ENCODE measurements around the gene SMOC2.

The SMOC2 gene

GRCh38 chr6:168616816-168617765 is 176.1 kb downstream of the SMOC2 start:
- TF ChIP-seq CTCF (IDR thresholded peaks at IDR 0.05; ENCODE audit: borderline replicate concordance, control extremely low read depth, extremely low read depth, insufficient read depth, missing control alignments) = no peak
- no peak for DNase-seq (ENCODE audit: low spot score)
- in situ Hi-C loops (cut with MboI; ENCODE audit: low sequenced_read_pairs, unreplicated experiment) = no loop called here

DNA sequence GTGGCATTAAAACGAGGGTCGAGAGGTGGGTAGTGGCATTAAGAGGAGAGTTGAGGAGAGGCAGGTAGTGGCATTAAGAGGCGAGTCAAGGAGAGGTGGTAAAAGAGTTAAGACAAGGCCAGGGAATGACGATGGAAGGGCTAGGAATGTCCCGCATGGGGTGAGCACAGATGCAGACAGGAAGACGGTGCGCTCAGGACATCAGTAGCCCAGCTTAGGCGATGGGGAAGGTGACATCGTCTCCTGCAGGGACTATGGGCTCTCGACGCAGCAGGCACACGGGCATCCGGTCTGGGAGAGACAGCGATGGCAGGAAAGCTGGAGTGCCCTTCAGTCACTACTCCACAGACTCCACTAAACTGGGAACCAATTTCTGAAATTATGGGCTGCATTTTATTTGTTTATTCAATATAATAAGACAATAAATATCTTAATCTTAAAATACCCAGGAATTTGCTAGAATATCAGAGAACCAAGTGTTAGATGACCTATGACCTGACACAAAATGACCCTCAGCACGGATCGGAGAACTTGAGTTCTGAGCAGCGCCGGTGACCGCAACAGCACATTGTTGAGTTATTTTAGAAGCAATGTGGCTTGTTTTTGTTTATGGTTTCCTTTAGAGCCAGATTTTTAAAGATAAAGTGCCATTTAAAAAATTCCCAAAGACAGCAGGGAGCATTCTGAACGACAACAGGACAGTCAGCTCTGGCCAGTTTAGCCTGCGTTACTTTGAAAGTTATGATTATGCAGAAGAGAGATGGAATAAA is 177.7 kb downstream of the SMOC2 start:
- DNase-seq (ENCODE audit: low spot score) = no peak
- no peak for TF ChIP-seq CTCF (IDR thresholded peaks at IDR 0.05; ENCODE audit: borderline replicate concordance, control extremely low read depth, extremely low read depth, insufficient read depth, missing control alignments)
- in situ Hi-C loops (cut with MboI; ENCODE audit: low sequenced_read_pairs, unreplicated experiment) = no loop called here

GRCh38 chr6:168619560-168620314 is 178.8 kb downstream of the SMOC2 start:
- no peak for DNase-seq (ENCODE audit: low spot score)
- TF ChIP-seq CTCF (IDR thresholded peaks at IDR 0.05; ENCODE audit: borderline replicate concordance, control extremely low read depth, extremely low read depth, insufficient read depth, missing control alignments) = no peak
- in situ Hi-C loops (cut with MboI; ENCODE audit: low sequenced_read_pairs, unreplicated experiment) = no loop called here

GRCh38 chr6:168620578-168620977 is 179.6 kb downstream of the SMOC2 start:
- in situ Hi-C loops (cut with MboI; ENCODE audit: low sequenced_read_pairs, unreplicated experiment) = no loop called here
- TF ChIP-seq CTCF (IDR thresholded peaks at IDR 0.05; ENCODE audit: borderline replicate concordance, control extremely low read depth, extremely low read depth, insufficient read depth, missing control alignments) = no peak
- DNase-seq (ENCODE audit: low spot score) = no peak

DNA sequence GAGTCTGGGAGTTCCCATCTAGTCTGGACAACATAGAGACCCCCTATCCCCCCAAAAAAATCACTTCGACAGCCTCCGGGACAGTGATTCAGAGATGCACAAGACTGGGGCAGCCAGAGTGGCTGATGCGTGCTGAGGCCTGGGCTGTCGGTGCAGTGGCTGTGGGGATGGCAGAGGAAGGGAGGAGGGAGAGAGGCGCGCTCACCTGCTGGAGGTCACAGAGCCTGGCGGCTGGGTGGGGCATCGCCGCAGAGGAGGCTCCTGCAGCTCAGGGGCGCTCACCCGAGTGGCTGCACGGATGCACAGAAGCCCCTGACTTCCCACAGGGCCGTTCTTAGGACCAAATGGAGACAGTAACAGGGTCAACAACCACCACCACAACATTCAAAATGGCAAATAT is 182.8 kb downstream of the SMOC2 start:
- TF ChIP-seq CTCF (IDR thresholded peaks at IDR 0.05; ENCODE audit: borderline replicate concordance, control extremely low read depth, extremely low read depth, insufficient read depth, missing control alignments) = no peak
- in situ Hi-C loops (cut with MboI; ENCODE audit: low sequenced_read_pairs, unreplicated experiment) = no loop called here
- no peak for DNase-seq (ENCODE audit: low spot score)

DNA sequence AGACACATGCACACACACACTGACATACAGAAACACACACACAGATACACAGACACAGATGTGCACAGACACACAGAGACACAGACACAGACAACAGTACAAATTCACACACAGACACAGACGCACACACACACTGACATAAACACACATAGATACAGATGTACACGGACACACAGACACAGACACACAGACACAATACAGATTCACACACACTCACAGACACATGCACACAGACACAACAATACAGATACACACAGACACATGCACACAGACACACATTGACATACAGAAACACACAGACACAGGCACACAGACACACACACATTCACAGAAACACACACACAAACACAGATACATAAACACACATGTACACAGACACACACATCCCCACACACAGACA is 183.6 kb downstream of the SMOC2 start:
- TF ChIP-seq CTCF (IDR thresholded peaks at IDR 0.05; ENCODE audit: borderline replicate concordance, control extremely low read depth, extremely low read depth, insufficient read depth, missing control alignments) = no peak
- in situ Hi-C loops (cut with MboI; ENCODE audit: low sequenced_read_pairs, unreplicated experiment) = no loop called here
- no peak for DNase-seq (ENCODE audit: low spot score)
